Measurements from ENCODE around the gene ARID5B.

The ARID5B gene

DNA sequence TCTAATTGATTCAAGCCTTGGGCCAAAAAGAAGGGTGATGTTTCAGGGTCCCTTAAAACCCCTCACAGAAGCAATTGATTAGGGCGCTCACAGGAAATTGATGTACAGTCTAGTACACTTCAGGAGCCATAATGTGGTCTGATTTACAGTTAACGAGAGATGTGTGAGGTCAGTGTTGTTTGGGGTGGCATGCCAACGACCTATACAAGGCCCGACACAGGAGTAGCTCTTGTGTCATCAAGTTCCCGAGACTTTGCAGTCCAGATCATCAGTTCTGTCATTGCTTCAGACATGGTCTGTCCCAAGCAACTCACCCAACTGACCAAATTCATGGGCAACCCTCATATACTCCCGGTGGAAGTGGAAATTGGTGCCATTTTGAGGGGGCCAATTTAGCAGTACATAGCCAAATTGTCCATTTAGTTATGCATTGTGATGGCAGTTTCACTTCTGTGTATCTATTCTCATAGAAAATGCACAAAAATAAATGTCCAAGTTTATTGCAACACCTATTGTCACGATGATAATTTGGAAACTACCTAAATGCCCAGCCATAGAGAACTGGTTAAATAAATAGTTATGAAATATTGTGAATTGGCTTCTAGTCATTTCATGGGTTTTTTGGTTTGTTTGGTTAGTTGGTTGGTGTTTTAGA lies 18.0 kb upstream of the ARID5B start:
- DNase-seq = peak; percentile 47

DNA sequence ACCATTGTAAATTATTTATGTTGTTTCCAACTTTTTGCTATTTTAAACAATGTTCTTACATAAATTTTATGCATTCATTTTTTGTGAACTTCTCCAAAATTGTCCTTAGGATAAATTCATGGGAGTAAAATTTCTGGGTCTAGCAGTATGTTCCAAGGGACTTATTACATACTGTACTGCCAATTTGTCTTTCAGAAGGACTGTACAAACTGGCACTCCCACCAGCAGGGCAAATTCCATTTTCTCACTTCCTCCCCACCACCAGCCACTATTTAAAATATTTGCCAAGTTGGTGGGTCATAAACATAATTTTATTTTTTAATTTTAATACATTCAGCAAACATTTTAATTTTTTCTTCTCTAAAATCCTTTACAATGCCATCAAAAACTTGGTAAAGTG lies 13.7 kb upstream of the ARID5B start:
- DNase-seq = no peak

DNA sequence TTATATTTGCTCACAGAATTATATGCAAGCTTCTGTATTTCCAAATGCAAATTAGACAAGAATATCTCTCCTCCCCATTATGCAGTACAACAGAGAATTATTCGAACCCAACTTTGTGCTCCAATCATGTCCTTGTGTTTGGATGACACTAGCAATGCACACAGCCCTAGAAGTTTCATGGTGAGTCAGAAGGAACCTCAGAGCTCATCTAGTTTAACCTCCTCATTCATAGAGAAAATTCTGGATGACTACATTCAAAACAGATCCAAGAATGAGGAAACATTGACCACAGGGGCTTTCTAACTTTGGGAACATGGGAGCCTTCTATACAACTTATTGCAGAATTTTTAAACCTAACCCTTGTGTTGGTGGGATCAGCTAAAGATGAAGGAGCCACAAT lies 12.8 kb upstream of the ARID5B start:
- peak; percentile 66 for DNase-seq

DNA sequence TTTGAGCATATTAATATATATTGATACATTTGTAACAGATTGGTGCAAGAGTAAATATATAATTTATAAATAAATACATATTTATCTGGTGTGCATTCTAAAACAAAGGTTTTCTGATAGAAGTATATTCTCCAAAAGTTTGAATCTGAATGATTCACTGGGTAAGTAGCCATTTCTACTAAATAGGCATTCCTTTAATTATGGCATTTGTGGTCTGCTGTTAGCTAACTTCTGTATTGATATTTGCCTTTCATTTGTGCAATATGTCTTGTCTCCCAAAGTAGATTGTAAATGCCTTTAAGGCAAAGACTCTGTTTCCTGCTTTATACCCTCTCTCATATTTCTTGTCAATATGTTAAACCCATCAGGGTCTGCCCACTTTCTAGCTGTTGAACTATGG lies 11.1 kb upstream of the ARID5B start:
- no peak for DNase-seq

DNA sequence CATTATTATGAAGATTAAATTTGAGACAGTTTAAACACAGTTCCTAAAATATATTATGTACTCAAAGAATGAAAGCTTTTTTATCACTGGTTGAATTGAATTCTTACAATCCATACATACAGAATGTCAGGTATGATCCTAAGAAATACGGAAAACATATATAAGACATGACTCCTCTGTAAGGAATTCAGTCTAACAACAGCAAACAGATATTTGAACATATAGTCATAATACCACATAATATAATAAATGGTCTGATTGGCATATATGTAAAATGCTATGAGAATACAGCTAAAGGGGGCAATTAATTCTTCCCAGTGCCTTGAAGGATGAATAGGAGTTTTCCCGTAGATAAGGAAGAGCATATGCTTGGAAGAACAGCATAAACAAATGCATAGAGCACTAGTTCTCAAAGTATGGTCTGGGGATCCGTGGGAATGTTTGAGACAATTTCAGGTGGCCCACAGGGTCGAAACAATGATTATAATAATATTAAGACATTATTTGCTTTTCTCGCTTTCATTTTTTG lies 10.6 kb upstream of the ARID5B start:
- no peak for DNase-seq

DNA sequence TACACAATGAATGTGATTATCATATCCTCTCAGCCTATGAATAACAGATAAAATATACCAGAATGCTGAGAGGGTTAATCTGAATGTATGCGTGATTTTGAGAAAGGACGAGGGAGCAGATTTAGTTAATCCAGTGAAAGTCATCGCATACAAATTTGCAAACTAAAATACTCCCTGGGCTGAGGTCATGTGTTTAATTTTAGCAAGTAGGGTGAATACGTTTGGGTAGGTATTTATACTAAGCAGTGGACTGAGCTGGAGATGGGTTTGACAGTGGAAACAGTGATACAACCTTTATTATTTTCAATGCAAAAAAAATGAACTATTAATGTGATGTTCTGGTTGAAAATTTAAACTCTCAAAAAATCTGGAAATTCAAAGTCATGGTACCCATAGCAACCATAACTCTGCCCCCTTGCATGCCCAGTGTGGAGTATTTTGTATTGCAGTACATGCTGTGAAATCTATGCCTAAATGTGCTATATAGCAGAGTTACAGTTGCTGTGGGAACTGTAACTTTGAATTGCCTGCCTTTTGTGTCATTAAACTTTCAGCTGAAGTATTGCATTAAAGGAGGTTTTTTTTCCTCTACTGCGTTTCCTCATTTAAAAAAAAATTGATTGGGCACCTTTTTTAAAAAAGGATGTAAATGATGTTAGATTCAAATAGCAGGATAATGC lies 9.5 kb upstream of the ARID5B start:
- no peak for DNase-seq

DNA sequence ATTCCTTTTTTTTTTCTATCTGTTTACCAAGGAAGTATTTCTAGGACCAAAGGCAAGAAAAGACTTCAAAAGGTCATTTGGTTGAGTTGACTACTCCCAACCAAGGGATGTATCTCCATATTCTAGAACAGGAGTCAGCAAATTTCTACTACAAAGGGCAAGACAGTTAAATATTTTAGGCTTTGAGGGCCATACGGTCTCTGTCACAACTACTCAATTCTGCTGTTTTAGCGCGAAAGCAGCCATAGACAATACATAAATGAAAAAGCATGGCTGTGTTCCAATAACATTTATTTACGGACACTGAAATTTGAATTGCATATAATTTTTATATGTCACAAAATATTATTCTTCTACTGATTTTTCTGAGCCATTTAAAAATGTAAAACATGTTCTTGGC lies 8.5 kb upstream of the ARID5B start:
- no peak for DNase-seq

DNA sequence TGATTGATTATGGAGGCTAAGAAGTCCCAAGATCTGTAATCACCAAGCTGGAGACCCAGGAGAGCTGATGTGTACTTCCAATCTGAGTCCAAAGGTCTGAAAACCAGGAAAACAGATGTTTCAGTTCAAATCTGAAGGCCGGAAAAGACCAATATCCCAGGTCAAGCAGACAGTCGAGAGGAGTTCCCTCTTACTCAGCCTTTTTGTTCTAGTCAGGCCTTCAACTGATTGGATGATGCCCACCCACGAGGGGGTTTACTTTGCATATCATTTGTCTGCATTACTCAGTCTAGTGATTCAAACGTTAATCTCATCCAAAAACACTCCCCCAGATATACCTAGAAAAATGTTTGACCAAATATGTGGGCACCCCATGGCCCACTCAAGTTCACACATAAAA lies 7.4 kb upstream of the ARID5B start:
- no peak for DNase-seq

DNA sequence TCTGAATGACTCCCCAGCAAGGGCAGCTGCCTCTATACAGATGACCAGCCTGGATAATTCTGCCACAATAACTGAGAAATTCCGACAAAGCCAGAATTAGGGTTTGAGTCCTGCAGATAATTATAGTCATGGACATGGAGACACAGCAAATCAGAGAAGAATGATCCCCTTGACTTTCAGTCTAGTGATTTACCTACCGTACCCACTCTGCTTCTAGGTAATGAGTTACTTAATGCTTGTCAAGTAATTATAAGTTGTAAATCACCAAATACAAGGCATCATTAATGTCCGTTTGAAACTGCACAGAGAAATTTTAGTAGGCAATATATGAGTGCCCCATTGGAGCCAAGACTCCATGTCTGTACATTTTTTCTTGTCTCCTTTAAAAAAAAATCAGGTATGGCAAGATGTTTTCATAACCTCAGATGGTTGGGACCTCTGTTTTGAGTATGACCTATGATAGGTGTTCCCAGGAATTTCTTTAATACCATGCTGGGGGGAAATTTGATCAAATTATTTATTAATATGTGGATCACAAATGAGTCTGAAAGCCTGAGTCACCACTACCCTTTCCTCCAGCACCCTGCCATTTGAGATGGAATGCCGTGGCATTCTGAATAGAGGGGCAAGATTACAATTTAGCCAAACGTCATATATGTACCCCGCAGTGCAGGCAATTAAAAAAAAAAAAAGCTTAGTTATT lies 5.5 kb upstream of the ARID5B start:
- no peak for DNase-seq

DNA sequence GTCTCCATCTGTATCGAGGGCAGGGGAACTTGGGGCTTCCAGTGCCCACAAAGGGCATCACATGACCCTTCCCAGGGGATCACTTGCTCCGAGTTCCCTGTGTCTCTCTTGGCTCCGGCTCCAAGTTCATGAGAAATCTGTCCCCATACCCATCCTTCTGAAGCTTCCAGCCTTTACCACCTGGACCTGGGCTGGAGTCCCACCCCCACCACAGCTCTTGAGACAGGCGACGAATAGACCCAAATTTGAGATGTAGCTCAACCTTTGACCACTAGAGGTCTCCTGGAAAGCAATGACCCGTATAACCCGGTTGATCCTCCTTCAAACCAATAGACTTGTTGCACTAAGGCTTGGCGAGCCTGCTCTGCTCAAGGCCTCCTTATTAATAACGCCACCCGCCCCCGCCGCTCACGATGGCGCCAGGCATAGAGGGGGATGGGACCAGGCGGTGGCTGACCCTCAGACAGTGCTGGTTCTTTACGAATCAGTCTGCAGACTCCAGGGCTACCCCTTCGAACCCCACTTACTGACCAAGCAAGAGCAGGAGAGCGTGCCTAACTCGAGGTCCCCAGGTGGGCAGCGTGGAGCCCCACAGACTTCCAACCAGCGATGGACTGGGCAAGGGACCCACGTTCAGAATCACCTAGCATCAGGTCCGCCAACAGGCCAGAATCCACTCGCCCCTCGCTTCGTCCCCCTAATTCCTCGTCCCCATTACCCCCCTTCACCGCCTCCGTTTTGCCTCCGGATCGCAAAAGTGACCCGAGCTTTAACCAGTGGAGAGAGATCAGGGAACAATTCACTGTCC lies 4.4 kb upstream of the ARID5B start:
- peak; percentile 83 for DNase-seq

DNA sequence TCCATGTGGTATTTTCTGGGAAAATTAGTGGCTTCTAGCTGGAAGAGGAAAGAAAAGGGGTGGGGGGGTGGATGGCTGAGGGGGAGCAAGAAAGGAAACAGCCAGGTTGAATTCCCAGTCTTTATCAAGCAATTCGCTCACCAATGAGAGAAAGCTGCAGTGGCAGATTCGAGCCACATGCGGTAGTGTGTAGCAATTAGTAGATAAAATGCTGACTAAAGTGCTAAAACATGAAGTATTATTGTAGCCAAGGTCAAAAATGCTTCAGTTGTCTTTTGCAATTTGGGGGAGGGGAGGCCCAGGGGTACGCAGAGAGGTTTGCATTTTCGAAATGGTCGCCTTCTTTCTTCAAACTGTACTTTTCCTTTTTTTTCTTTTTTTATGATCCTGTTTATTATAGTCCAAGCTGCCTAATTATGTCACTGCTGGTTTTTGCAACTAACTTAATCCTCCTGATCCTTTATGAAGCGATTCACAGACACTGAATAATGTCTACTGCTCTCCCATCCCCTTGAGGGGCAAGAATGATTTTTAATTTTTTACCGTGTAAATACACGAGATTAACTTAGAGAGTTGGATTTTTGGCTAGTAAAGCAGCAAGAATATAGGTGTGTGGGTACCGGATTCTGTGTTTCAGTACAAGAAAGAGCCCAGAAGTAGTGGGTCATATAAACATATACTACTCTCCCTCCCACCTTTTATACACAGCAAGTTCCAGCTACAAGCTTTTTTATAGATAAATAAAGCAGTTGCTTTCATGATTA lies 3.6 kb upstream of the ARID5B start:
- DNase-seq = peak; percentile 59

DNA sequence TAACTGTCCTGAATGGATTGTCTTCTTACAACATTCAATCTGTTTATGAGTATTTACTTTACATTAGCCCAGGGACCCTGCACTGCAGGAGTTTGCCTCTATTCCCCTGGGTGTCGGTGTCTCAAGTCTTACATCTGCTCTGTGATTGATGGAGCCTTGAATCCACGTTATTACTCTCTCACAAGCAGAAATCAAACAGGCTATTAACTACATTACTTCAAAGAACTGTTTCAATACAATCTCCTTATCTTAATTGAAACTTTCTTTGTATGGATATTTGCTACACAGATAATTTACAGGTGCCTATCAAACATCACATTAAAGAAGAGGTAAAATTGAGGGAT lies 3.1 kb upstream of the ARID5B start:
- no peak for DNase-seq

DNA sequence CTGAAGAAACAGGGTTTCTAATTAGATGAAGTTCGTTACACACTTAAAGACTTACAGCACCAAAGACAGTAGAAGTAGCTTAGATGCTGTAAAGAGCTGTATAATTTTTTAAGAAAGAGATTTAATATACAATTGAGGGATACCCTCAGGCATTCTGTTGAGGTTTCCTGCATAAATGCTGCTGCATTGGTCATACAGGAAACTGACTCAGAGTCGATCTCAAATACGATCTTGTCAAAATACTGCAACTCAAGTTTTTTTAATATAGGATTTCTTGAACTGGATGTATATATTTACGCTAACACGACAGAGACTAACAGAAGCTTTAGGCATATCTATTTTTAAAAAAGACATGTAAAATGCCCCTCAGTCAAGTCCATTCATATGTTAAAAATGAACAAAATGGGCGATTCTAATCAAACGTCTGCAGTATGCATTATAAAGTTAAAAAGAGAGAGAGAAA lies 2.4 kb upstream of the ARID5B start:
- peak; percentile 54 for DNase-seq

DNA sequence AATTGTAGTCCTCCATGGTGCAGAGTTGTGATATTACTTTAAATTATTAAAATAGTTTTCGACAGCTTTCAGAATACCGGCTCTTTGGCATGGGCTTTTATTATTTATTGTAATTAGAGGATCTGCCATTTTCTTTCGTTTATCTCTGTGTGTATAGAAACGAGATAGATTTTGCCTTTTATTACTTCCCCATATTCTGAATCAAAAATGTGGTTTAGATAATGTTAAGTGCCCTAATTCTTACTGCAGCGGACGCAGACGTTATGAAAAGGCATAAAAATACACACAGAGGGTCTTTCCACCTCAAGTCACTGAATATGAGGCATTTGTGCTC lies 1.9 kb upstream of the ARID5B start:
- DNase-seq = peak; percentile 8

DNA sequence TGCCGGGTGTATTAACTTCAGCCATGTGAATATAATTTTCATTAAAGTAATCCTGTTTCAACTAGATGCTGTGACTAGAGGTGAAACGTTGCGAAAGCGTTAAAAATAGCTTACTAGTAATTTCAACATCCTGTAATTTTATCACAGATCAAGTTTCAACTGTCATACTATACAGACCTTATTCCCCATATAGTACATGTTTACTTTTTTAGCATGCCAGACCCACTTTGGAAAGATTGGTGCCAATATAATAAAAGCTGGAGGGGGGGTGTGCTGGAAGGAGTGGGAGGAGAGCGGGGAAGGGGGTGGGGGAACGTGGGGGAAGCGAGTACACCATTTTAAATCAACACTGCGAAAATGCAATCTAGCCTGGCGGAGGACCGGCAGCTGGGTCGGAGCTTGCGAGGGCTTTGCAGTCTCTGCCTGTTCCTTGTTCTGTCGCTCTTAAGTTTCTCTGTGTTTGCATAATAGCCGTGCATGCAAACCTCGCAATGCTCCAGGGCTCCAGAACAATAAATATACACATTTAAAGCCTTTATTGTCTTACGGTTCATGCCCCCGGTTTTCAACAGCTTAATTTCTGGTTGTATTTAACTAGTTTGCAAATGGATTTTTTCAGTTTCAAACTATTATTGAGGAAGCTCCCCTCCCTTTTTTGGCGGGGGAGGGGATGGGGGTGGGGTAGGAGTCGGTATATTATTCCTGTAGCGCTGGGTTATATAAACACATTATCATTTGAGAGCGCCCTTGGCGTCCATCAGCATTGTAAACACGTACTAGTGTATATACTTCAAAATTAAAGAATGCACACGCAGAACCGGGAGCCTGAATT lies 1.3 kb upstream of the ARID5B start:
- DNase-seq = peak; percentile 75

DNA sequence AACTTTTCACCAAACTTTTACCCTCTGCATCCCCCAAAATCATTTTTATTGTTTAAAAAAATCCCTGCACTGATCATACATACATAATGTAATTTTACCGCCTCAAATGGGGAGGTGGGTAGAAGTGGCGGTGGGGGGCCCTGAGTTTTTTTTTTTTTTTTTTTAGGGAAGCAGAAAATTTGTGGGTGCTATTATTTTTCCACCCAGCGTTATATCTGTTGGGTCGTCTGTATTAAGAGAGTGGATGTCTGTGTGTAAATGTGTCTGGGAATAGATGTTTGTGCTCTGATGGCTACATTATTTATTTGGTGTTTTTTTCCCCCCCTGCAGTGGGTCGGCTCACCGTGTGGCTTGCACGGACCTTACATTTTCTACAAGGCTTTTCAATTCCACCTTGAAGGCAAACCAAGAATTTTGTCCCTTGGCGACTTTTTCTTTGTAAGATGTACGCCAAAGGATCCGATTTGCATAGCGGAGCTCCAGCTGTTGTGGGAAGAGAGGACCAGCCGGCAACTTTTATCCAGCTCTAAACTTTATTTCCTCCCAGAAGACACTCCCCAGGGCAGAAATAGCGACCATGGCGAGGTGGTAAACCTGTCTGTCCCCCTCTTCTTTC lies 438 bp downstream of the ARID5B start:
- peak; percentile 49 for DNase-seq

DNA sequence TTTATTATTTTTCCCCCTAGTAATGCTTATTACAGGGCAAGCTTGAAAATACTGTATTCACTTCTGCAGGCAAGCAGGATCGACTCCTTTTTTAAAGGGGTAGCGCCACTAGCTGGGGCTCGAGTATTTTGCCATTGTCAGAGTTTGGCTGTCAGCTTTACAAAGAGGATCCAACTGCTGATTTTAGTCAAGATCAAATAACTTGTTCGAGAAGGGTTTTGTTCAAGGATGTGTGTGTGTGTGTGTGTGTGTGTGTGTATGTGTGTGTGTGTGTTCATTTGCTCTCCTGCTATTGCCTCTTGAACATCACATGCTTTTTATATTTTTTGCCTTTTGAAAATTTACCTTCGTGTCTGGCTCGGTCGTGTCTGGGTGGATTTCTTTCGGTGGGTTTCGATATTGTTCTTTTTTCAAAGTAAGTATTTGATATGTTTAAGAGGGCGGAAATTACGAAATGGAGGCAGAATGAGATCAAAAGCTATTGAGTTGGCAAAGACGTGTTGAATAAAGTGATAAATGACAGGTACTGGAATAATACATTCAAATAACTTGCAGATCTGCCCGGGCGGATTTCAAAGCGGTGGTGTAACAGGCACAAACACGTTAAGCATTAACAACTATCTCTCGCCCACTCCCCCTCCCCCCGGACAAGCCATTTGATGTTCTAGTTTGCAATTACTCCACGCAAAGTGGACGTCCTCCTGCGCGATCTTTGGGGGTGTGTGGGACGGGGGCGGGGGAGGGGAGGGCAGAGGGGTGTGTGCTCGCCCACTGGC lies 1.1 kb downstream of the ARID5B start:
- peak; percentile 67 for DNase-seq

DNA sequence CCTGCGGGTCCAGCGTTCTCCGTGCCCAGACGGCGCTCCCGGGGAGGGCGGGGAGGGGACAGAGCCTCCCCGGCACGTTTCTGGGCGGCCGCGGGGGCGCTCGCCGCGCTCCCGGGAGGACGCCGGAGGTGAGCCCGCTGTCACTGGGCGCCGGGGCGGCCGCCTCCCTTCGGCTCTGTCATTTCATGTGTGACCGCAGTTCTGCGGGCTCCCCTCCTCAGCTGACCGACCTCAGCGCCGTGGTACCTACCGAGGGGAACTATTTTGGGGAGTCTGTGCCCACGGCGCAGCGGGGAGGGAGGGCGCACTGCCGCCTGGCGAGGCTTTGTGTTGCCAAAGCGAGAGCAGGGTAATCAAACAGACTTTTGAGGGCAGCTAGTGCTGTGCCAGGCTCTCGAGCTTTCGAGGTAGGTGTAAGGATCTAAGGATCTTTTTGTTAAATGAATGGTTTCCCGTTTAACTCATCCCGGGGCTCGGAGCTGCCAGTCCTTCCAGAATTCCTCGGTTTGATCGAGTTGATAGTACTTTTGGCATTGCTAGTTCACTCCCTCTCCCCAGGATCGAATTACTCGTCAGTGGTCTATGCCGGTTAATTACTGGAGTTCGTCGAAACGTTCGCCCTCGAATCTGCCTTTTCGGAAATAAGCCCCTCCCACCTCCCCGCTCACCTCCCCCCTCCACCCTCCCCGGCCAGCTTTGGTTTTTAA lies 1.9 kb downstream of the ARID5B start:
- peak; percentile 76 for DNase-seq

DNA sequence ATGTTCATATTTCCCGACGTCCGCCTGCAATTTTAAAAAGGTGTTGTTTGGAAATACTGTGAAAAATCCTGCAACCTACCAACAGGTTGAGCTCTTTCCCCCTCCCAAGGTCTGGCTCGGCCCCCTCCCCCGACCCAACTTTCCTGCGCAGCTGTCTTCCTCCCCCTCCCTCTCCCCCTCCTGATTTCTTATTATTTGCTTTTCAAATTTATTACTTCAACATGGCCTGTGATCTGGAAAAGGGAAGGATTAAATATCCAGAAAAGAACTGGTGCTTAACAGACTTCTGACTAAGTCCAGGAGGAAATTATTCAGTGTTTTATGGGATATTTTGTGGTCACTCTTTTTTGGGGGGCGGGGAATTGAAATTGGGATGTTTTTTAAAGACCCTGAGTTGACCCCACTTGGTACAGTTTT lies 2.4 kb downstream of the ARID5B start:
- no peak for DNase-seq

Measured in suppressor macrophage treated with lipopolysaccharide for 4 hours (primary cell).